GM21447 (cell line): ENCODE data around the gene CDH6.

Experiments
- ATAC-seq: cut with Tn5 transposase; IDR thresholded peaks from one replicate; pipeline ENCODE4 v1.9.1; 2021; ENCODE audit not compliant: unreplicated experiment

Gene CDH6

GRCh38 chr5:31365776-31366175 lies 172.3 kb downstream of the CDH6 start:
- ATAC-seq: no peak

GRCh38 chr5:31366941-31367340 lies 173.5 kb downstream of the CDH6 start:
- ATAC-seq: no peak

GRCh38 chr5:31372124-31372523 lies 178.6 kb downstream of the CDH6 start:
- ATAC-seq: no peak

DNA sequence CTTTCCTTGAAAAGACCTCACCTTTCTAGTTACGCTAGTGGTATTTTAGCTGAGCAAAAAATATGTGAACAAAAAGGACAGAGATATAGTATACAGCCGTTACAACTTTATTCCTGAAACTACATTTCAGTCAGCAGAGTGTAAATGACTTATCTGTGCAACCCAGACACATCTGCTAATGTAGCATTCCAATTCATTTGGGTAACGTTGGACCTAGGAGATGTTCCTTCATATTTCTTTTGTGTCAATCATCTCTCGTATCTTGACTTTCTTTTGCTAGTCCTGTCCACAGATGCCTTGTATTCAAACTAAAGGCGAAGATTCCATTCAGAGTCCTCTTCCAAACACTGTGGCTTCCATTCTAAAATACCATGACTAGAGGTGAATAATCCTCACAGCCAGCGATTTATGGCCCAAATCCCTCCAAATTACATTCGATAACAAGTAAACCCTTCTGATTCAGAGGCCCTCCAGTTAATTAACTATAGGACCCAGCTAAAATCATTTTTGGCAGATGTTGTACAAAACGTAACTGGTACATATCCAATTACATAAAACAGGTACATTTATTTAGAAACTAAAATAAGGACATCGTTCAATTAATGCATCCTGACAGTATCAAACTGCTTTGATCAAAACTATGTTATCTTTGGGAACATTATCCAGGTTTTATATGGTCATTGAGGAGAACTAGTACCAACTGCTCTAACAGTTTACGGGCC lies 182.7 kb downstream of the CDH6 start:
- no peak for ATAC-seq

GRCh38 chr5:31377274-31377946 lies 183.9 kb downstream of the CDH6 start:
- no peak for ATAC-seq

- ATAC-seq: no peak
These were observed 184.7 kb downstream of the CDH6 start for GRCh38 chr5:31378136-31378535.
